ENCODE results near the gene STN1. TPM values are rescaled to one million over a fixed set of nuclear protein-coding genes. Genes with fewer than 3 reads are reported as not detected.

The STN1 gene
- total RNA-seq, 1 donor from 2014 or later = 42.3 TPM

DNA sequence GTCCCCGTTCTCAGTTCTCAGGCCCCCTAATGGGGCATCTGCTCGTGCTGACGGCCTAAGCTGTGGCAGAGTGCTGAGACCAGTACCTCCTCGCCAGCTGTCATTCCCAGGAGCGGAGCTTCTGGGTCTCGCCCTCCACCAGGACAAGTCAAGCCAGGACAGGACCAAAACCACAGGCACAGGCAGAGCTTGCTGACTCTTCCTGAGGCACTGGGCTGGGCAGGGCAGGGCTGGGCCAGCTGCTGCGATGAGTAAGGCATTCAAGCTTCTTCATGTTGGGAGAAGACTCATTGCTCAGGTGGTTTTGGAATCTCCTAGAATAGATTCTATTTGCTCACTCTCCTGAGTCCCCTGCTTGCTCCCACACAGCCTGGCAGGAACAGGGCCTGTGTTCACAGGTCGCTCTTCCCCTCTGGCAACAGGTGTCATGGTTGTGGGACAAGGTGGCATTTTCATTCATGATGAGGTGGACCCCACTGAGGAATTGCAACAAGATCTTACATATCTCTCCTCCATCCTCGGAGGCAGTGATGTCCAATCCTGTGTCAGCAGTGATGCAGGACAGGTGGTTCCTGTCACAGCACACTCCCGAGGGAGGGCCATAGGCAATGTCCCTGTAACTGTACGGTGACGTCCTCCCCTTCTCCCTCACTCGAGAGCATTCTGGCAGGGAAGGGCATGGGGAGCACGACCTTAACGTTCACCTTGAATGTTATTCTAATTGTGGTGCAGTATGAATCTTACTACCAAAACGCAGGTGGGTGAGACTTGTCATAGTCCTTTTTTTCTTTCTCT lies 45.6 kb downstream of the STN1 start:
- intact Hi-C loops (cut with DNase I) = no loop called here
- TF ChIP-seq, protein P1, sequence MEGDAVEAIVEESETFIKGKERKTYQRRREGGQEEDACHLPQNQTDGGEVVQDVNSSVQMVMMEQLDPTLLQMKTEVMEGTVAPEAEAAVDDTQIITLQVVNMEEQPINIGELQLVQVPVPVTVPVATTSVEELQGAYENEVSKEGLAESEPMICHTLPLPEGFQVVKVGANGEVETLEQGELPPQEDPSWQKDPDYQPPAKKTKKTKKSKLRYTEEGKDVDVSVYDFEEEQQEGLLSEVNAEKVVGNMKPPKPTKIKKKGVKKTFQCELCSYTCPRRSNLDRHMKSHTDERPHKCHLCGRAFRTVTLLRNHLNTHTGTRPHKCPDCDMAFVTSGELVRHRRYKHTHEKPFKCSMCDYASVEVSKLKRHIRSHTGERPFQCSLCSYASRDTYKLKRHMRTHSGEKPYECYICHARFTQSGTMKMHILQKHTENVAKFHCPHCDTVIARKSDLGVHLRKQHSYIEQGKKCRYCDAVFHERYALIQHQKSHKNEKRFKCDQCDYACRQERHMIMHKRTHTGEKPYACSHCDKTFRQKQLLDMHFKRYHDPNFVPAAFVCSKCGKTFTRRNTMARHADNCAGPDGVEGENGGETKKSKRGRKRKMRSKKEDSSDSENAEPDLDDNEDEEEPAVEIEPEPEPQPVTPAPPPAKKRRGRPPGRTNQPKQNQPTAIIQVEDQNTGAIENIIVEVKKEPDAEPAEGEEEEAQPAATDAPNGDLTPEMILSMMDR (IDR thresholded peaks at IDR 0.05) = no peak
- Histone ChIP-seq H3K27ac (no peak overlapping the region), H3K9me3 (no peaks in the 10 kb centered on the region), H3K4me1 (no peaks in the 10 kb centered on the region), H3K4me3 (no peak overlapping the region), H3K27me3 (no peaks in the 10 kb centered on the region), H3K36me3 (peaks cover 6% of the 10 kb centered on the region)
- no peak for DNase-seq
- ATAC-seq = no peak

GRCh38 chr10:103871006-103871405 lies 47.0 kb downstream of the STN1 start:
- Histone ChIP-seq H3K9me3 (no peaks in the 10 kb centered on the region), H3K36me3 (no peaks in the 10 kb centered on the region), H3K27ac (no peak overlapping the region), H3K4me1 (no peaks in the 10 kb centered on the region), H3K27me3 (no peaks in the 10 kb centered on the region), H3K4me3 (no peak overlapping the region)
- DNase-seq (no peak), ATAC-seq (no peak)
- TF ChIP-seq, protein P1 (IDR thresholded peaks at IDR 0.05) = no peak
- intact Hi-C loops (cut with DNase I) = no loop called here

GRCh38 chr10:103870516-103870915 lies 47.5 kb downstream of the STN1 start:
- no peak overlapping the region for H3K27ac ChIP-seq

GRCh38 chr10:103869336-103869735 lies 48.6 kb downstream of the STN1 start:
- no peaks in the 10 kb centered on the region for H3K4me1 ChIP-seq
- H3K9me3 ChIP-seq = no peaks in the 10 kb centered on the region
- ATAC-seq = no peak
- no peak overlapping the region for H3K4me3 ChIP-seq
- intact Hi-C loops (cut with DNase I) = no loop called here
- H3K36me3 ChIP-seq = no peaks in the 10 kb centered on the region
- no peak overlapping the region for H3K27ac ChIP-seq
- H3K27me3 ChIP-seq = no peaks in the 10 kb centered on the region
- TF ChIP-seq, protein P1 (IDR thresholded peaks at IDR 0.05) = no peak
- no peak for DNase-seq

More at GRCh38 chr10:103870516-103870915, 47.5 kb downstream of the STN1 start:
- TF ChIP-seq, protein P1 (IDR thresholded peaks at IDR 0.05) = no peak
- Histone ChIP-seq H3K4me1 (no peaks in the 10 kb centered on the region), H3K9me3 (no peaks in the 10 kb centered on the region), H3K4me3 (no peak overlapping the region), H3K27me3 (no peaks in the 10 kb centered on the region), H3K36me3 (no peaks in the 10 kb centered on the region)
- ATAC-seq (no peak), DNase-seq (no peak)
- intact Hi-C loops (cut with DNase I) = no loop called here

DNA sequence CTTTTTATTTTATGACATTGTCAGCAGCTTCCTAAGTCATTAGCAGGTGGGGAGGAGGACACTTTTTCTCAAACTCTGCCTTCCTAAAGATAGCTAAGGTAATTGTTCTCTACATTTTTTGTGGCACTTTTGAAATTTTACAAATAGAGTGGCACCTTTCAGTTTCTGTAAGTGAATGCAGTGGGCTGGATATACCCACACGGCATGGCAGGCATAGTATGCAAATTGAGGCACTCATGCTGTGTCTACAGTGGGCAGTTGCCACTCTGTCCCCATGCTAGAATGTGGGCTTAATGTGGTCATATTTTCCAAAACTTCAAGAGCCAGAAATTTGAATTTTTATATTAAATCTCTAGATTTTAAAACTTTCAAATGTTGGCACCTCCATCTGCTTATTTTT lies 49.8 kb downstream of the STN1 start:
- intact Hi-C loops (cut with DNase I) = no loop called here
- ATAC-seq = no peak
- Histone ChIP-seq H3K4me1 (no peaks in the 10 kb centered on the region), H3K27me3 (no peaks in the 10 kb centered on the region), H3K27ac (no peak overlapping the region), H3K36me3 (no peaks in the 10 kb centered on the region), H3K9me3 (no peaks in the 10 kb centered on the region), H3K4me3 (no peak overlapping the region)
- TF ChIP-seq, protein P1 (IDR thresholded peaks at IDR 0.05) = no peak
- DNase-seq = no peak

Data from upper lobe of right lung (tissue), 1 donor.